Smooth muscle cell (in vitro differentiated cells): Measurements from ENCODE around the gene HOXC12. TPM values are rescaled to one million over a fixed set of nuclear protein-coding genes. Genes with fewer than 3 reads are reported as not detected.

ENCODE experiments used
- DNase-seq: peaks from one replicate; lab custom pipeline; 2025; ENCODE audit not compliant: unreplicated experiment; lab: John Stamatoyannopoulos, UW
- H2AFZ ChIP-seq: fragments of 200-600 bp; sonication (generic); 2 replicates; pipeline ENCODE4 v1.6.0; 2016; ENCODE audit warnings: antibody characterized with exemption, low read depth, mild to moderate bottlenecking
- H3F3A ChIP-seq: fragments of 200-600 bp; sonication (generic); 2 replicates; pipeline ENCODE4 v1.6.0; 2017; ENCODE audit warnings: antibody characterized with exemption, low read depth
- H3K27ac ChIP-seq: fragments of 200-600 bp; sonication (generic); 2 replicates; pipeline ENCODE4 v1.5.1; 2016; ENCODE audit warnings: low read depth, mild to moderate bottlenecking
- H3K27me3 ChIP-seq: fragments of 200-600 bp; sonication (generic); 2 replicates; pipeline ENCODE4 v1.6.1; 2016; ENCODE audit warnings: low read depth, mild to moderate bottlenecking
- H3K36me3 ChIP-seq: fragments of 200-600 bp; sonication (generic); 2 replicates; pipeline ENCODE4 v1.5.1; 2016; ENCODE audit warnings: low read depth
- H3K4me1 ChIP-seq: fragments of 200-600 bp; sonication (generic); 2 replicates; pipeline ENCODE4 v1.5.1; 2016; ENCODE audit warnings: low read depth
- H3K4me2 ChIP-seq: fragments of 200-600 bp; sonication (generic); 2 replicates; pipeline ENCODE4 v1.6.0; 2016; ENCODE audit warnings: mild to moderate bottlenecking
- H3K4me3 ChIP-seq: fragments of 200-600 bp; sonication (generic); 2 replicates; pipeline ENCODE4 v1.5.1; 2016; ENCODE audit warnings: mild to moderate bottlenecking
- H3K79me2 ChIP-seq: fragments of 200-600 bp; sonication (generic); 2 replicates; pipeline ENCODE4 v1.6.0; 2016; ENCODE audit warnings: low read depth, mild to moderate bottlenecking
- H3K9ac ChIP-seq: fragments of 200-600 bp; sonication (generic); 2 replicates; pipeline ENCODE4 v1.6.0; 2016; ENCODE audit warnings: low read depth
- H3K9me3 ChIP-seq: fragments of 200-600 bp; sonication (generic); replicated peaks from 2 replicates; pipeline ENCODE4 v1.5.1; 2016; ENCODE audit warnings: low read depth
- H4K20me1 ChIP-seq: fragments of 200-600 bp; sonication (generic); 2 replicates; pipeline ENCODE4 v1.6.0; 2016; ENCODE audit warnings: low read depth
- CTCF ChIP-seq: fragments of 200-600 bp; sonication (generic); IDR thresholded peaks from 2 replicates; pipeline ENCODE4 v1.5.1; 2017; ENCODE audit warnings: borderline replicate concordance, mild to moderate bottlenecking, antibody characterized with exemption; ENCODE audit not compliant: insufficient read depth, poor library complexity, severe bottlenecking
- WGBS: methylation state at CpG from one replicate; pipeline ENCODE4 v1.1.7; 2016; ENCODE audit warnings: low lambda C conversion rate; 5-methylcytosine and 5-hydroxymethylcytosine counted together
- polyA plus RNA-seq: library from polyadenylated mRNA; unstranded; fragments of >200 nt; fragmentation: Nextera tagmentation; extraction: Ambion mirVana; gene quantifications from 2 replicates; pipeline ENCODE4 v1.2.1, GENCODE V29; 2016
- total RNA-seq: library from RNA; depleted of rRNA; stranded (reverse); fragments of >200 nt; gene quantifications from 2 replicates; pipeline ENCODE4 v1.2.3, GENCODE V29; 2014

HOXC12 gene
- total and polyA plus RNA-seq, 2 experiments from 2014 or later, result 0.32 TPM; not detected in 1

- no peaks in the 10 kb centered on the region for H3K79me2 ChIP-seq
- peak within 1 kb of the TSS; percentile 82 for H3K4me2 ChIP-seq
- no peaks in the 10 kb centered on the region for H3K36me3 ChIP-seq
- WGBS, result 3% methylated on average over 51 of the region's 63 CpGs
- peaks cover 100% of the 10 kb centered on the region for H3K27me3 ChIP-seq
- H3K4me1 ChIP-seq, result peaks cover 4% of the 10 kb centered on the region
- H3F3A ChIP-seq, result no peaks in the 10 kb centered on the region
- peak within 1 kb of the TSS; percentile 35 for H3K4me3 ChIP-seq
- H3K27ac ChIP-seq, result no peak within 1 kb of the TSS
- no peak within 1 kb of the TSS for H3K9ac ChIP-seq
- no peaks in the 10 kb centered on the region for H4K20me1 ChIP-seq
- H3K9me3 ChIP-seq, result no peaks in the 10 kb centered on the region
- H2AFZ ChIP-seq, result no peak within 1 kb of the TSS
- no peak for TF ChIP-seq CTCF
- no peak for DNase-seq
Observed at GRCh38 chr12:53974084-53975063, 19.7 kb downstream of the HOXC12 start, which contains the start of gene HOTAIR. Gene HOTAIR (minus strand): TSS chr12:53974954.

- Histone ChIP-seq H3K9ac (no peak overlapping the region), H4K20me1 (no peaks in the 10 kb centered on the region), H2AFZ (no peak overlapping the region), H3K4me1 (peaks cover 4% of the 10 kb centered on the region), H3K9me3 (no peaks in the 10 kb centered on the region), H3F3A (no peaks in the 10 kb centered on the region), H3K79me2 (no peaks in the 10 kb centered on the region), H3K27ac (no peak overlapping the region), H3K4me3 (peak overlapping the region; percentile 35), H3K4me2 (peak overlapping the region; percentile 82), H3K27me3 (peaks cover 100% of the 10 kb centered on the region), H3K36me3 (no peaks in the 10 kb centered on the region)
- no peak for TF ChIP-seq CTCF
- no peak for DNase-seq
- 5% methylated on average over 12 of the region's 25 CpGs for WGBS
Observed at GRCh38 chr12:53975064-53975471, 20.4 kb downstream of the HOXC12 start.

GRCh38 chr12:53975479-53976152, 20.9 kb downstream of the HOXC12 start:
- Histone ChIP-seq H2AFZ (no peak overlapping the region), H3K27ac (no peak overlapping the region), H3K4me1 (peaks cover 4% of the 10 kb centered on the region), H3K27me3 (peaks cover 100% of the 10 kb centered on the region), H3K9me3 (no peaks in the 10 kb centered on the region), H3K4me2 (peak overlapping the region; percentile 82), H3K36me3 (no peaks in the 10 kb centered on the region), H4K20me1 (no peaks in the 10 kb centered on the region), H3F3A (no peaks in the 10 kb centered on the region), H3K9ac (no peak overlapping the region), H3K79me2 (no peaks in the 10 kb centered on the region), H3K4me3 (peak overlapping the region; percentile 35)
- no peak for TF ChIP-seq CTCF
- no peak for DNase-seq
- WGBS, result 10% methylated on average over 31 of the region's 31 CpGs
